HEK293 (cell line): Measurements from ENCODE around the gene ST6GALNAC1.

Experiments
- CTCF ChIA-PET: fragments of 350-600 bp; formaldehyde crosslinking; extraction: SDS; loops from one replicate; lab custom pipeline; 2021; ENCODE audit warnings: antibody characterized with exemption; lab: Yijun Ruan, JAX
- POLR2A ChIA-PET: fragments of 300-600 bp; formaldehyde crosslinking; extraction: SDS; loops from one replicate; lab custom pipeline; 2020; ENCODE audit warnings: antibody characterized with exemption, inconsistent platforms; lab: Yijun Ruan, JAX
- H3K27ac ChIP-seq: fragments of 200-500 bp; sonication (Bioruptor generic); 2 replicates; pipeline ENCODE4 v1.5.1; 2014; ENCODE audit warnings: low read depth, low read length, control low read depth, inconsistent platforms; ENCODE audit errors: extremely low read depth
- H3K36me3 ChIP-seq, 2 experiments: fragments of 200-500 bp in 1 of 2; sonication (Bioruptor generic) in 1 of 2; 1 replicate in 1 of 2; 2 replicates in 1 of 2; pipeline ENCODE4 v1.5.1; 2014 to 2017; ENCODE audit warnings: inconsistent platforms in 2 of 2, low read length in 2 of 2; ENCODE audit not compliant: control insufficient read depth in 2 of 2, insufficient read depth in 1 of 2
- H3K4me1 ChIP-seq: fragments of 200-500 bp; sonication (Bioruptor generic); 2 replicates; pipeline ENCODE4 v1.5.1; 2014; ENCODE audit warnings: mild to moderate bottlenecking, low read length, inconsistent platforms; ENCODE audit not compliant: control insufficient read depth, insufficient read depth
- H3K4me3 ChIP-seq: 2 replicates; pipeline ENCODE4 v1.5.1; 2011; ENCODE audit warnings: low read depth, mild to moderate bottlenecking, control low read depth, low read length, moderate library complexity
- H3K9me3 ChIP-seq: fragments of 200-500 bp; sonication (Bioruptor generic); 2 replicates; pipeline ENCODE4 v1.5.1; 2014; ENCODE audit warnings: low read depth, low read length, inconsistent platforms; ENCODE audit not compliant: control insufficient read depth, insufficient read depth
- PRDM6 ChIP-seq: fragments of 450-650 bp; formaldehyde crosslinking; IDR thresholded peaks from 2 replicates; pipeline ENCODE4 v1.5.1; 2017; ENCODE audit warnings: missing biosample characterization, missing genetic modification characterization
- ZBTB6 ChIP-seq: fragments of 450-650 bp; formaldehyde crosslinking; IDR thresholded peaks from 2 replicates; pipeline ENCODE4 v1.5.1; 2017; ENCODE audit warnings: missing biosample characterization, missing genetic modification characterization
- ZNF114 ChIP-seq: fragments of 450-650 bp; formaldehyde crosslinking; IDR thresholded peaks from 2 replicates; pipeline ENCODE4 v1.5.0; 2017; ENCODE audit warnings: missing biosample characterization, missing genetic modification characterization
- ZNF24 ChIP-seq: fragments of 450-650 bp; formaldehyde crosslinking; IDR thresholded peaks from 2 replicates; pipeline ENCODE4 v1.5.1; 2016; ENCODE audit warnings: missing biosample characterization, missing genetic modification characterization
- ZNF324 ChIP-seq: fragments of 450-650 bp; formaldehyde crosslinking; IDR thresholded peaks from 2 replicates; pipeline ENCODE4 v1.5.1; 2016; ENCODE audit warnings: missing biosample characterization, missing genetic modification characterization
- ZNF37A ChIP-seq: fragments of 450-650 bp; IDR thresholded peaks from 2 replicates; pipeline ENCODE4 v1.5.1; 2018; ENCODE audit warnings: missing biosample characterization, missing genetic modification characterization
- ZNF394 ChIP-seq: fragments of 450-650 bp; formaldehyde crosslinking; IDR thresholded peaks from 2 replicates; pipeline ENCODE4 v1.5.1; 2016; ENCODE audit warnings: missing biosample characterization, missing genetic modification characterization, mild to moderate bottlenecking, moderate library complexity, borderline replicate concordance
- ZNF433 ChIP-seq: fragments of 450-650 bp; formaldehyde crosslinking; IDR thresholded peaks from 2 replicates; pipeline ENCODE4 v1.5.1; 2016; ENCODE audit warnings: missing biosample characterization, missing genetic modification characterization, low read depth
- ZNF560 ChIP-seq: fragments of 450-650 bp; formaldehyde crosslinking; IDR thresholded peaks from 2 replicates; pipeline ENCODE4 v1.5.1; 2017; ENCODE audit warnings: missing biosample characterization, missing genetic modification characterization, borderline replicate concordance
- ZNF777 ChIP-seq: fragments of 450-650 bp; formaldehyde crosslinking; IDR thresholded peaks from 2 replicates; pipeline ENCODE4 v1.5.1; 2017; ENCODE audit warnings: missing biosample characterization, missing genetic modification characterization, borderline replicate concordance
- ZNF830 ChIP-seq: fragments of 450-650 bp; IDR thresholded peaks from 2 replicates; pipeline ENCODE4 v1.5.0; 2018; ENCODE audit warnings: missing biosample characterization, missing genetic modification characterization, low read depth, mild to moderate bottlenecking, moderate library complexity

ST6GALNAC1 gene

GRCh38 chr17:76575570-76575969 is 68.0 kb downstream of the ST6GALNAC1 start:
- CTCF ChIA-PET: interaction anchor here (0.9 to 1.8 kb wide), 3 partner anchors 9 to 19 kb away, joined by 3 to 6 read pairs (median 4); no protein-coding TSS in a partner anchor
- Histone ChIP-seq H3K4me1 (no peaks in the 10 kb centered on the region), H3K4me3 (no peak overlapping the region), H3K36me3 (no peaks in the 10 kb centered on the region), H3K27ac (no peak overlapping the region)
- POLR2A ChIA-PET: interaction anchor here (0.6 to 1.7 kb wide), 4 partner anchors 8 to 47 kb away, joined by 3 to 7 read pairs (median 4); partner anchors contain the start of gene ST6GALNAC2
- TF ChIP-seq ZNF24 (tag by site-specific recombination): no peak
- no peak for TF ChIP-seq ZNF114
- TF ChIP-seq ZBTB6: no peak
- TF ChIP-seq ZNF777 (tag by site-specific recombination): no peak
- no peak for TF ChIP-seq ZNF433 (tag by site-specific recombination)
- no peak for TF ChIP-seq ZNF37A (tag by site-specific recombination)
- no peak for TF ChIP-seq ZNF394
- TF ChIP-seq ZNF560 (tag by site-specific recombination): no peak
- TF ChIP-seq ZNF830: no peak
- no peak for TF ChIP-seq ZNF324
- TF ChIP-seq PRDM6 (tag by site-specific recombination): no peak
- TF ChIP-seq, all 188 proteins: peak for 0
- no peaks in the 10 kb centered on the region for H3K9me3 ChIP-seq
